Measurements from ENCODE around the gene PDXK. TPM values are rescaled to one million over a fixed set of nuclear protein-coding genes. Genes with fewer than 3 reads are reported as not detected.
A peak's percentile ranks its signal among the peaks of the same experiment; 100 is the strongest.

PDXK gene
- total RNA-seq, 1 donor, result 21.0 TPM

DNA sequence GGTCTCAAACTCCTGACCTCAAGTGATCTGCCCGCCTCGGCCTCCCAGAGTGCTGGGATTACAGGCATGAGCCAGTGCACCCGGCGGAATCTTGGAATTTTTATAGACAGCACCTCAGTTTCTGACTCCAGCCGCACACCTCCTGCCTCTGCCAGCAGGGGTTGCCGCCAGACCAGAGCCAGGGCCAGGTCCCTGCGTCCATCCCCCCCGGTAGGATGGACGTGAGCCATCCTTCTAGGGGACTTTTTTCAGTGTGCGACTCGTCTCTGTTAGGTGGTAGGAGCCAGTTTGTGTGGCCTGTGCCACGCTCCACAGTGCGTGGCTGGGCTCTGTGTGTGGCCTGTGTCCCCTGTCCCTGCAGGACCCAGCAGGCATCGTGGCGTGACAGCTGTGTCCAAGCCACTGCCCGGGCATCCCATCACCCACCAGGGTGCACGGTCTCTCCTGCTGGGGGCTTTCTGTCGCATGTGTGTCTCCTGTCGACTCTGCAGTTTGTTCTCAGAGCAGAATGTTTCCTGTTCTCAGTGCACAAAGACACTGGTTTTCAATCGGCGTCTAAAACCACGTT is 41.5 kb downstream of the PDXK start:
- DNase-seq (ENCODE audit: low read depth in 2 of 3, low spot score in 2 of 3), result no peak

DNA sequence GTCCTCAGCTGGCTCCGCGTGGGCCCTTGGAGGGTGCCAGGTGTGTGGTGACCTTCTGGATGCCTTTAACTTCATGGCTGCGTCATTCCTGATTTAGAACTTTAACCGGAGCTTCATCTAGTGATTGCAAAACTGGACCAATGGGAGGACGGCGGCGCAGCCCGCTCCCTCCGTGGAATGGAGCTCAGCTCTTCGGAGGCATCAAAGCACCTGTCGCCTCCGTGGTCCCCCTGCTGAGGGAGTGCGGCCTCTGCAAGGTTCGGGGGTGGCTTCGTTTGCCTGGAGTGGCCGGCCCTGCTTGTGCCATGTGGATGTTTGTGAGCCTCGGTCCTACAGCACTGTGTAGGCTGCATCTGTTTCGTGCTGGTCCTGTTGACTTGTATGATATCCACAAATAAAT is 43.0 kb downstream of the PDXK start:
- no peak for DNase-seq (ENCODE audit: low read depth in 2 of 3, low spot score in 2 of 3)

- DNase-seq (ENCODE audit: low read depth in 2 of 3, low spot score in 2 of 3), result no peak
Observed at GRCh38 chr21:43762303-43763128, 43.6 kb downstream of the PDXK start.

- no peak for DNase-seq (ENCODE audit: low read depth in 2 of 3, low spot score in 2 of 3)
Observed at GRCh38 chr21:43763901-43764523, 45.1 kb downstream of the PDXK start.

DNA sequence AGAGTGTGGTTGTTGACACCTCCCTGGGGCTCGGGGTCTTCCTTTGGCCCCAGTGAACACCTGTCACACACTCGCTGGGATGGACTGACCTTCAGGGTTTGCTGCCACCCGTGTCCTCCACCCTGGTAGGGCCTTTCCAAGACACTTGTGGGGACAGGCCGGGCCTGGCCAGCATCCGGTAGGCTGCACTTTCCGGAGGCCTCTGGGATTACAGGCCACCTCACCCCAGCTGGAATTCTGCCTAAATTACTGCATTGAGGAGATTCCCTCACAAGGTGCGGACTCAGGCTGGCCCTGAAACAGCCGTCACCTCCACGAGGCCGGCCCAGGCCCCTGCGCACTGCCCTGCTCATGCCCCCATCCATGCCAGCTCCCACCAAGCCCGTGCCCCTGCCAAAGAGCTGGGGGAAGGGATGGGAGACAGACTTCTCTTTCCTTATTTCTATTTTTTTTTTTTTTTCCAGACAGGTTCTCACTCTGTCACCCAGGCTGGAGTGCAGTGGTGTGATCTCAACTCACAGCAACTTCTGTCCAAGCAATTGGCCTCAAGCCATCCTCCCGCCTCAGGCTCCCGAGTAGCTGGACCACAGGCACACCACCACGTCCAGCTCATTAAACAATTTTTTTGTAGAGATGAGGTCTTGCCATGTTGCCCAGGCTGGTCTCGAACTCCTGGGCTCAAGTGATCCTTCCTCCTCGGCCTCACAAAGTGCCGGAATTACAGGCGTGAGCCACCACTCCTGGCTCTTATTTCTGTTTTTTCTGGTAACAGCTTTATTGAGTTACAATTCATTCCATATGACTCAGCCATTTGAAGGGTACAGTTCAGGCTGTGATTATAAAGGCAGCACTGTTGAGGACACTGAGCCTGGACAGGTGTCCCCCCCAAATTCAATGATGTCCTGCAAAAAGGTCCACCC is 45.9 kb downstream of the PDXK start:
- DNase-seq (ENCODE audit: low read depth in 2 of 3, low spot score in 2 of 3), result no peak

- no peak for DNase-seq (ENCODE audit: low read depth in 2 of 3, low spot score in 2 of 3)
Observed at GRCh38 chr21:43766734-43767497, 48.0 kb downstream of the PDXK start.

DNA sequence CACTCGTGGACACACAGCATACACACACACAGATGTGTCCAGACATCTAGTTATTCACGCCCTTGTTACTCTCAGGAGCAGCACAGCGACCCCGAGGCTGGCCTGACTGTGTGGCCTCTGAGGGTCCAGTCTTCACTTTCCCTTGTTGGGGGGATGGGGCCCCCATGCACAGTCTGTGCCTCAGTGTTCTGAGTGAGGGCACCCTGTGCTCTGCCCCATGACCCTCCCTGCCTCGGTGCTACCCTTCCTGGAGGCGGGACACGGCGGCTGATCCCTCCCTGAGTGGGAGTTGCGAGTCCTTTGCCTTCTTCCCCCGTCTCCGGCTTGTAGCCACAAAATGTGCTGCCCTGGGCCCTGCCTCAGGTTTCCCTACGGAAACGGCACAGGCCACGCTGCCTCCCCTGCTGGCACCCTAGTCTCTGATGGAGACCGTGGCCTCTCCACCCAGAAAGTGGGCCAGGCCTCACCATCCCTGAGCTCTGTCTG is 48.6 kb downstream of the PDXK start:
- DNase-seq (ENCODE audit: low read depth in 2 of 3, low spot score in 2 of 3), result no peak

DNA sequence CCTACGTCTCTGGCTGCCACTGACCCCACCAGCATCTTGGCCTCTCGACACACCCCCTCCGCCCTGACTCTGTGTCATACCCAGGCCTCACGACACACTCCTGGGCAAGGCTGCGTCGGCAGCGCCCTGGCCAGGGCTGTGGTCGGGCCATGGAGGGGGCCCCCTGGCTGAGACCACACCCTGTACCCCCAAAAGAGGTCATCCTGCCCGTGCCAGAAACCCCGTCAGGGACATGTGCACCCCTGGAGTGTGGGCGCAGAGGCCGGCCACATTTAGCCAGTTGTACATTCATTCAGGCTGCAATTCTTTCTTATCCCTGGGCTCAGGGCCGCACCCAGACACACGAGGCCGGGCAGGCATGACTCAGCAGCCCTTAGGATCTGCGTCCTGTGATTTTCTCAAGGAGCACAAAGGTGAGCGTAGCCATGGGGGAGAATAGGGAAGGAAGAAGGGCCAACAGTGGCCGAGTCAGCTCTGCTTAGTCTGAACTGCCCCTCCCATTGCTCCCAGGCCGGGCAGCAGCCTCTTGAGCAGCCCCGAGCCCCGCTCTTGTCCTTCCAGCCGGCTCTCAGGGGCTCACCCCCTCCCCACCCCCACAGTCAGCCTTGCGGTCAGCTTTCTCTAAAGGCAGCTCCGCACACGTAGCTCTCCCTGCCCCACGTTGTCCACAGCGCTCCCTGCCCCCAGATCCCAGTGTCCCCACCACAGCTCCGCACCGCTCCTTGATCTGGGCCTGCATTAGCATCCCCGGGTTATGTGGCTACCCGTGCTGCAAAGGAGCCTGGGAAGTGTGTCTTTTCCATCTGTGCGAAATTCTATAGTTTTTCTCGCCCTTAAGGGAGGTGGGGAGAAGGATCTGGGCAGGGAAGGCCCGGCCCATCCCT is 49.3 kb downstream of the PDXK start:
- DNase-seq (ENCODE audit: low read depth in 2 of 3, low spot score in 2 of 3), result peak in 1 of 3 donors; percentile 36

- no peak for DNase-seq (ENCODE audit: low read depth in 2 of 3, low spot score in 2 of 3)
Observed at GRCh38 chr21:43768868-43769167, 49.9 kb downstream of the PDXK start.

DNA sequence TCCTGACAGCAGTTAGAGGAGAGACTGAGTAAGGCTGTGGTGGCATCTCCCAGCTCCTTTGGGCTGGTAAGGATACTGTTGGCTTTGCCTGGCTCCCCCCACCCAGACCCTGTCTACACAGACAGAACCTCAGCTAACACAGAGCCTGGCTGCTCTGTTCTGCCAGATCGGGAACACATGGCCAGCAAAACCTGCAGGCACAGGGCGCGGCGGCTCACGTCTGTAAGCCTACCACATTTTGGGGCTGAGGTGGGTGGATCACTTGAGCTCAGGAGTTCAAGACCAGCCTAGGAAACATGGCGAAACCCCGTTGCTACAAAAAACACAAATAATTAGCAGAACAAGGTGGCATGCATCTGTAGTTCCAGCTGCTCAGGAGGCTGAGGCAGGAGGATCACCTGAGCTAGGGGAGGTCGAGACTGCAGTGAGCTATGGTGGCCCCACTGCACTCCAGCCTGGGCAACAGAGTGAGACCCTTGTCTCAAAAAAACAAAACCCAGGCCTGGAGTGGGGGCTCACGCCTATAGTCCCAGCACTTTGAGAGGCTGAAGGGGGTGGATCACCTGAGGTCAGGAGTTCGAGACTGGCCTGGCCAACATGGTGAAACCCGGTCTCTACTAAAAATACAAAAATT is 50.5 kb downstream of the PDXK start:
- DNase-seq (ENCODE audit: low read depth in 2 of 3, low spot score in 2 of 3), result no peak

GRCh38 chr21:43770066-43770655 is 51.2 kb downstream of the PDXK start:
- DNase-seq (ENCODE audit: low read depth in 2 of 3, low spot score in 2 of 3), result no peak

GRCh38 chr21:43771199-43771675 is 52.3 kb downstream of the PDXK start:
- no peak for DNase-seq (ENCODE audit: low read depth in 2 of 3, low spot score in 2 of 3)

GRCh38 chr21:43771698-43772424 is 52.9 kb downstream of the PDXK start:
- peak in 1 of 3 donors; percentile 26 for DNase-seq (ENCODE audit: low read depth in 2 of 3, low spot score in 2 of 3)

- DNase-seq (ENCODE audit: low read depth in 2 of 3, low spot score in 2 of 3), result no peak
Observed at GRCh38 chr21:43772425-43772821, 53.5 kb downstream of the PDXK start.

- DNase-seq (ENCODE audit: low read depth in 2 of 3, low spot score in 2 of 3), result no peak
Observed at GRCh38 chr21:43774163-43774562, 55.2 kb downstream of the PDXK start.

GRCh38 chr21:43775190-43775589 is 56.3 kb downstream of the PDXK start:
- DNase-seq (ENCODE audit: low read depth in 2 of 3, low spot score in 2 of 3), result no peak

GRCh38 chr21:43775795-43776430 is 57.0 kb downstream of the PDXK start, which contains the start of gene CSTB:
CSTB (minus strand) TSS chr21:43776308; CDS start chr21:43776269, 39 bp downstream.
- DNase-seq (ENCODE audit: low read depth in 2 of 3, low spot score in 2 of 3), result peak; percentile 67 to 83 (median 80)

Data from hematopoietic multipotent progenitor cell (in vitro differentiated cells).